Activated naive CD4-positive, alpha-beta T cell treated with anti-CD3 and anti-CD28 coated beads, Interleukin-2, amount 50 U/mL, for 16 hours (primary cell): ENCODE measurements around the gene CDX1.

Experiments
- DNase-seq: peaks from one replicate; pipeline ENCODE4 v3.0.0-alpha.2; 2020

CDX1 gene

GRCh38 chr5:150166650-150167511, at the start of gene CDX1:
CDX1 (plus strand) TSS chr5:150166778; CDS start chr5:150166877, 99 bp downstream.
- no peak for DNase-seq

DNA sequence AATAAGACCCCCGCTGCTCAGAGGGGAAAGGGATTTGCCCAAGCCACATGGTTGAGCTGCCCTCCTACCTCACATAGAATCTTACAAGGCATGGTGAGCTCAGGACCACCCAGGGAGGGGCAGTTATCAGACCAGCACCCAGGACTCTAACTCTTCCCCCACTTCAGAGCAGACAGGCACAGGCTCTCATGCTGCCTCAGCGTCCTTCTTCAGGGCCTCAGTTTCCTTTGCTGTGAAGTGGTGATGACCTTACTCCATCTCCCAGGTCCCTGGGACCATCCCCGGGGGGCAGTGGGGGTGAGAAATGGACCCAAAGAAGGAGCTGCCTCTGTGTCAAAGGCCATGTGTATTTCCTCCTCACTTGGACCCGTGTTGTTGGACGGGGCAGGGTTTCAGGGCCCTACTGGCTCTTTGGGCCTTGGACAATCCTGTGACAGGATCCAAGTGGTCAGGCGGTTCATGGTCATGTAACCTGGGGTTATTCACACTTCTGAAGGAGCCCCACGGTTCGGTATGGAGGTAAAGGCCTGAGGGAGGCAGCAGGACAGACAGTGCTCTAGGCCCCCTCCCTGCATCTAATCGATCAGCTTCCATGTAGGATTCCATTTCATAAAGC, 48.5 kb upstream of the CDX1 start:
- DNase-seq = no peak

- no peak for DNase-seq
Observed at GRCh38 chr5:150118561-150119229, 47.9 kb upstream of the CDX1 start.

DNA sequence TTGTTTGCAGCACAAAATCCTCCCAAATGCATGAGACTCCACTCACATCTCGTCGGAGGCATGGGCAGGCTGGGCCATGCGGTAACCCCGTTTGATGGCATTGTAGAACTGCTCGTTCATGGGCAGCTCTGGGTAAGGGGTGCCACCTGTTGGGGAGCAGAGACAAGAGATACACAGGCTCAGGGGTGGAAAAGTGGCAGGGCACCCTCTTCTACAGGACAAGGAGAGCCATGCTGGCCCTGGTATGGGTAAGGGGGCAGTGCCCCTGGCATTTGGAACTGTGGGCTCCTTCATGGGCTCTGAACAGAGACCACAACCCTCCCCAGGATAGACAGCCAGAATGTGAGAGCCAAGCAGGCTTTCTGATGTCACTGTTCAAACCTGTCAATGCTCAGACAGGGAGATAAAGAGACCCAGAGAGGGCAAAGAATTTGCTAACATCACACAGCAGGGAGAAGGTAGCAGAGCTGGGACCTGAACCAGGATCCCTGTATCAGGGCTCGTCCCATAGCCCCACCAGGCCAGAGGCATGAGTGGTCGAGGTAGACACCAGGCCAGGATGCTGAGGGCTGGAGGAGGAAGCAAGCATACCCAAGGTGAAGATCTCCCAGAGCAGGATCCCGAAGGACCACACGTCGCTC, 47.0 kb upstream of the CDX1 start:
- DNase-seq = no peak

- no peak for DNase-seq
Observed at GRCh38 chr5:150120062-150120441, 46.5 kb upstream of the CDX1 start.

- no peak for DNase-seq
Observed at GRCh38 chr5:150120617-150121447, 45.7 kb upstream of the CDX1 start.

GRCh38 chr5:150121448-150122157, 45.0 kb upstream of the CDX1 start:
- no peak for DNase-seq

GRCh38 chr5:150122158-150122510, 44.4 kb upstream of the CDX1 start:
- DNase-seq = no peak

GRCh38 chr5:150122536-150123481, 43.8 kb upstream of the CDX1 start:
- no peak for DNase-seq

DNA sequence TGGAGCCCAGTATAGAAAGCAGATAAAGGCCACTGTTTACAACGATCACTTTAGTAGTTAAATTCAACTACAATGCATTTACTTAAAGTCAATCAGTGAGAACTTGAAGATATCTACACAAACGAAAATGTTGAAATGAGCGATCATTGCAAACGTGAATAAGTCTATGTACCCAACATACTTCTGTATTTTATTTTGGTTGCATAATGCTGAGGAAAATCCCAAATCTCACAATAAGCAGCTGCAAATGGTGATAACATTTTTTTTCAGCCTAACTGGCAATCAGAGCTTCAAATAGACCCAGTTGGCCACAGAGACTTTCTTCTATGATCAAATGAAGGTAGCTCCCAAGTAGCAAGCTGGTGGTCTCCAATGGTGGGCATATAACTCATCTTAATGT, 43.0 kb upstream of the CDX1 start:
- DNase-seq = no peak

GRCh38 chr5:150124111-150124557, 42.4 kb upstream of the CDX1 start:
- no peak for DNase-seq

GRCh38 chr5:150124596-150124995, 42.0 kb upstream of the CDX1 start:
- no peak for DNase-seq

DNA sequence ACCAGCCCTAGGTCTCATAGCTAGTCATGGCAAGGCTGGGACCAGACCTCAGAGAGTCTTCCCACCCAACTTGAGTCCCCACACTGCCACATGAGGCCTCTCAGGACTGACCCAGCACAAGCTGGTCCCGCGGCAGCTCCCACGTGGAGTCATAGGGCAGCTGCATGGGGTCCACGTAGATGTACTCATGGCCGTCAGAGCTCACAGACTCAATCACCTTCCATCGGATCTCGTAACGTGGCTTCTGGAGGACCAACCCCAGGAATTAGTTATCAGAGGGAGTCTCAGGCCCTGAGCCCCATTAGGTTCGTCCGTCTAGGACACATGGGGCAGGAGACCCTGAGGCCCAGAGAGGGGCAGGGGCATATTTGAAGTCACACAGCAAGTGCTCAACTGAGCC, 41.2 kb upstream of the CDX1 start:
- no peak for DNase-seq

GRCh38 chr5:150126199-150126920, 40.2 kb upstream of the CDX1 start:
- no peak for DNase-seq

GRCh38 chr5:150126921-150127265, 39.7 kb upstream of the CDX1 start:
- DNase-seq = no peak

- no peak for DNase-seq
Observed at GRCh38 chr5:150129454-150129812, 37.1 kb upstream of the CDX1 start.

GRCh38 chr5:150129813-150130492, 36.6 kb upstream of the CDX1 start:
- peak; percentile 33 for DNase-seq

DNA sequence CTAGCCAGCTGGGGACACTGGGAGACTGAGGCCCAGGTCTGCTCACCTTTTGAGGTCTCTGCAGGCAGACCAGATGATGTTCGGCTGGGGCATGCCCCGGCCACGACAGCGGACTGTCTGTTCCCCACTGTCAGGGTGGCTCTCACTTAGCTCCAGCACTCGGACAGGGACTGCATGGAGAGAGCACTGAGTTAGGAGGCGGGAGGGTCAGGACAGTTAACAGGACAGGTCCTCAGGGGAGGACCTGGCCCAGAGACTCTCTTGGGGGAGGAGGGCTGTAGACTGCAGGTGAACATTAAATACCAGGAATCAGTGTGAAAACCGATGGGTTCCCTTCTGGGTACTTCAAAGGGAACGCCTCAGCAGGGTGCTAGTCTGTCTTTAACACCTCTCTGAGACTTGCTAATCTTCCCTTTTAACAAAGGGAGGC, 36.1 kb upstream of the CDX1 start:
- no peak for DNase-seq

DNA sequence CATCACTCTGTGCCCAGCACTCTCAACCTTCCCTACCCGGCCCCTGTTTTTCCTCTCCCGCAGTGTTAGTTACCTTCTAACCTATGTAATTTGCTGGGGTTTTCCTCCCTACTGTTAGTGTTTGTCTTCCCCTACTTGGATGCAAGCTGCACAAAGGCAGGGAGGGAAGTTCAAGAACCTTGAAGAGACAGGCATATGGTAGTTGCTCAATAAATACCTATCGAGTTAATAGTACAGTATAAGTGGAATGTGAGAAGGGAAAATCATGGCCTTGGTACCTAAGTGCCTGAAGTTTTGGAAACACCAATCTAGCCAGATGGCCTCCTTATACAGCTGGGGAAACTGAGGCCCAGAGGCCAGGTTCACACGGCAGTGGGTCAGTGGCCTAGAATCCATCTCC, 35.1 kb upstream of the CDX1 start:
- DNase-seq = no peak
